HG02798 (cell line): ENCODE results near the gene NEURL2.
"Not testable (repeated sequence)": the region's sequence is repeated elsewhere in the genome, so short reads cannot be mapped to it uniquely, and the experiment has no call there.

ENCODE experiments used
- ATAC-seq: cut with Tn5 transposase; IDR thresholded peaks from one replicate; pipeline ENCODE4 v1.9.1; 2021; ENCODE audit warnings: mild to moderate bottlenecking; ENCODE audit not compliant: unreplicated experiment, poor library complexity

Gene NEURL2

DNA sequence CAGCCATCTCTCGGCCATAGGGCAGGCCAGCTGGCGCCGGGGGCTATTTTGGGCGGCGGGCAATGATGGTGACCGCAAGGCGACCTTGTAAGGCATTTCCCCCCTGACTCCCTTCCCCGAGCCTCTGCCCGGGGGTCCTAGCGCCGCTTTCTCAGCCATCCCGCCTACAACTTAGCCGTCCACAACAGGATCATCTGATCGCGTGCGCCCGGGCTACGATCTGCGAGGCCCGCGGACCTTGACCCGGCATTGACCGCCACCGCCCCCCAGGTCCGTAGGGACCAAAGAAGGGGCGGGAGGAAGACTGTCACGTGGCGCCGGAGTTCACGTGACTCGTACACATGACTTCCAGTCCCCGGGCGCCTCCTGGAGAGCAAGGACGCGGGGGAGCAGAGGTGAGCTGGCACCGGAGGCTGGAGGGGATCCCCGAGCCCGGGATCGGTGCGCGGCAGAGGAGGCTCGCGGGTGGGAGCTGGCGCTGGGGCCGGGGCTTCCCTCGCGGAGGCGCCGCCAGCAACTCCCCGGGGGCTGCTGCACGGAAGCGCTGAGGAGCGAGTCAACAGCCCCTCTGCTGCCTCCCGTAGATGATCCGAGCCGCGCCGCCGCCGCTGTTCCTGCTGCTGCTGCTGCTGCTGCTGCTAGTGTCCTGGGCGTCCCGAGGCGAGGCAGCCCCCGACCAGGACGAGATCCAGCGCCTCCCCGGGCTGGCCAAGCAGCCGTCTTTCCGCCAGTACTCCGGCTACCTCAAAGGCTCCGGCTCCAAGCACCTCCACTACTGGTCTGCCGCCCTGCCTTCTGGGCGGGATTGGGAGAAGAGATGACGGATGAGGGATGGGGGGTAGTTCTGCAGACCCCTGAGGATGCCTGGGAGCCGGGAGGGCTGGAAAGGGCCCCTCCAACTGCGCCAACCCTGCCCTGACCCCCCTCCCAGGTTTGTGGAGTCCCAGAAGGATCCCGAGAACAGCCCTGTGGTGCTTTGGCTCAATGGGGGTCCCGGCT, at the start of gene NEURL2, which contains the start of gene CTSA:
Gene NEURL2 (minus strand): TSS at position 224 of the 999 bp plus-strand sequence. CDS start 217 bp downstream, at position 7.
Gene CTSA (plus strand): TSS at position 351 of the 999 bp plus-strand sequence. CDS start 234 bp downstream, at position 585.
- ATAC-seq = peak; percentile 89

DNA sequence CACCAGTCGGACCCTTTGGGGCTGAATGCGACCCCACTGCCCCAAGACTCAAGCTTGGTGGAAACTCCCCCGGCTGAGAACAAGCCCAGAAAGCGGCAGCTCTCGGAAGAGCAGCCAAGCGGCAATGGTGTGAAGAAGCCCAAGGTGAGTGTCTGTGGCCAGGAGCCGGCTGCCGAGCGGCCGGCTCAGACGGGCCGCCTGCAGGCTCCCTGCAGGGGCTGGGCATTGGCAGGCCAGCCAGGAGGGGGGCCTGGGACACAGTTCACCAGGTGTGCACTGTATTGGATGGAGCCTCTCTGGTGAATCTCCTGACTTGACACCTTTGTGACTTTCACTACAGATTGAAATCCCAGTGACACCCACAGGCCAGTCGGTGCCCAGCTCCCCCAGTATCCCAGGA, 49.5 kb upstream of the NEURL2 start:
- no peak for ATAC-seq

GRCh38 chr20:45940053-45940452, 49.0 kb upstream of the NEURL2 start:
- no peak for ATAC-seq

DNA sequence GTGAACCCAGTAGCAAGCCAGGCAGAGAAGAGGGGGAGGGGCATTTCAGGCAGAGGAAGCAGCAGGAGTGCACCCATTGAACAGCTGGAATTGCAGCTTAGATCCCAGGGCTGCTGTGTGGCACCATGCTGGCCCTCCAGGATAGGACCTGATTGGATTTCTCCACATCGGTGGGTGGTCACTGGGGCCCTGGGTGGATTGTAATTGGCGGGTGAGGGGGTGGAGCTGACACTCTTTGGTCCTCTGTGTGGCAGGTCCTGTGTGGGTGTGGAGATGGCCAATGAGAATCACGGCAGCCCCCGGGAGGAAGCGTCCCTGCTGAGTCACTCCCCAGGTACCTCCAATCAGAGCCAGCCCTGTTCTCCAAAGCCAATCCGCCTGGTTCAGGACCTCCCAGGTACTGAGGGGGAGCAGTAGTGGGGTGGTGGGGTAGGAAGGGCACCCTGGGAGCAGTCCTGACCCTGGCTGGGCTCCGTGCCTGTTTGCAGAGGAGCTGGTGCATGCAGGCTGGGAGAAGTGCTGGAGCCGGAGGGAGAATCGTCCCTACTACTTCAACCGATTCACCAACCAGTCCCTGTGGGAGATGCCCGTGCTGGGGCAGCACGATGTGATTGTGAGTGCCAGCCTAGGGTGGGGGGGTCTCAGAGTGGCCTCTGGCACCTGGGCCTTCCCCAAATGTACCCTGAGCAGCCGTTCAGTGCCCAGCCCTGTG, 47.9 kb upstream of the NEURL2 start:
- ATAC-seq = no peak

DNA sequence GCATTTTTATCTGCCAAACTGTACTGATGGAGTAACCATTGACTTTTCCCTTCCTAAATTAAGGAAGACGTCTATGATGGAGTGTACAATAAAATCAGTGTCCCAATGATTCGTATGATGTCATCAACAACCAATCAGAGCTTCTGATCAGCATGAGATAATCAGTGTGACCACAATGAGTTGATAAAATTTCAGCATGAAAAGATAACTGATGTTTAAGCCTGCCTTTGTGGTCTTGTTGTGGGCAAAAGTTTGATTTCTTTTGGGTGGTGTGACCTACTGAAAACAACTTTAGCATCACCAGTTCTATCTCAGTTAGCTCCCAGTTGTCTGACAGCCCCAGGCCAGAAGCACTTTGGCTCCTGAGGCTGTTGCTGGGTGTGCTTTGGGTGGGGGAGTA, 46.8 kb upstream of the NEURL2 start:
- no peak for ATAC-seq

DNA sequence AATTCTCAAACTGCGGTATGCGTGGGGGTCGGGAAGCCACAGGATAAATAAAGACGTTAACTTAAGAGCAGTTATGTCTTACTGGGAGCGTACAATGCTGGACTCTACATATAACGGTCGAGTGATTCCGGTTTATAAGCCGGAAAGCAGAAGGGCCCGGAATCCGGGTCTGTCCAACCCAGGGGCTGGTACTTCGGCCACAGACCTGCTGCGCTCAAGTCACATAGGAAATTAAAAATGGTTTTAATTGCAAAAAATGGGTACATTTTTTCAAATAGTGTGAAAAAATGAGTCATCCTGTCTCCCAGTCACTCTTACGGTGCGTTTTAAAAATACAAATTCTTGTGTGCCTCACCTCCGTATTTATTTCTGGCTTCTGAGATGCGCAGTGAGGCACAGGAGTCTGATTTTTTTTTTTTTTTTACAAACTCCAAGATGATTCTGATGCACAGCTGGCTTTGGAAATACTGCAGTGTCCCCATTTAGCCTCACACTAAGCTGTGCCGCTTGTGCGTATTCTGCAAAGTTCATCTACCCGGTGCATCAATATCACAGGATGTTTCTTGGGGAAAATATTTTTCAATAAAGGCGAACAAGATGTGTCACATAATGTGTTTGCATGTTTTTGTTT, 44.5 kb upstream of the NEURL2 start:
- ATAC-seq = peak; percentile 11

DNA sequence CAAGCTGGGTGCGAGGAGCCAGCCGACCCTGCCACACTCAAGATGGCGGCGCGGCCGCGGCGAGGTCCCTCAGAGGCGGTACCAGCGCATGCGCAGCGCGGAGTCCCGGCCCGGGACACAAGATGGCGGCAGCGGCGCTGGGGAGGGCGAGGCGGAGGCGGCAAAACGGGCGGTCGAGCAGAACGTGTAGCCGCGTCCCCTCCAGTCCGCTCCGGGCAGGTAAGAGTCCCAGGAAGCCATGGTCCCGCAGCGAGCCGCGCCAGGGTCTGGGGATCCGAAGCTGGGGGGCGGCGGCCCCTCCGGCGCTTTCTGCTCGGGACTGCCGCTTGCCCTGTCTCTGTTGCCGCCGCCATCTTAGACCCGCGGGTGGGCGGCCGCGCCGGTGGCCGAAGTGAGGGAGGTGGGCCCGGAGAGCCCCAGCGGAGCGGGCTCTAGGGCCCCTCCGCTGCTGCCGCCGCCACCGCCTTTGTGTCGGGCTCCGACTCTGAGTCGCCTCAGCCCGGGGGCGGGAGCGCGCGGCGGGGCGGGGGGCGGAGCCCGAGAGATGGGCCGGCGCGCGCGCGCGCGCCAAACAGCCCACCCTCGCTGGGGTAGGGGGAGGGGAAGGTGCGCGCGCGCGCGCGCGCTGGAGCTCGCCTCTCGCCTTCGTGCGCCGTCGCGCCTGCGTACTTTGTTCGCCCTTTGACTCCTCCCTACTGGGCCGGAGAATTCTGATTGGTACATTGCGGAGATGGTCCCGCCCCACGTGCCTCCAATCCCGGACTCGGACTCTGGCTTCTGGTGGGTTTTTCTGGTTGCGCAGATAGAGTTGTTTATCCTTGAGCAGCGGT, 43.8 kb upstream of the NEURL2 start, which contains the start of gene PCIF1:
Gene PCIF1 (plus strand): TSS at position 98 of the 830 bp plus-strand sequence. CDS start 4,317 bp downstream, outside the sequence.
- peak; percentile 85 for ATAC-seq

DNA sequence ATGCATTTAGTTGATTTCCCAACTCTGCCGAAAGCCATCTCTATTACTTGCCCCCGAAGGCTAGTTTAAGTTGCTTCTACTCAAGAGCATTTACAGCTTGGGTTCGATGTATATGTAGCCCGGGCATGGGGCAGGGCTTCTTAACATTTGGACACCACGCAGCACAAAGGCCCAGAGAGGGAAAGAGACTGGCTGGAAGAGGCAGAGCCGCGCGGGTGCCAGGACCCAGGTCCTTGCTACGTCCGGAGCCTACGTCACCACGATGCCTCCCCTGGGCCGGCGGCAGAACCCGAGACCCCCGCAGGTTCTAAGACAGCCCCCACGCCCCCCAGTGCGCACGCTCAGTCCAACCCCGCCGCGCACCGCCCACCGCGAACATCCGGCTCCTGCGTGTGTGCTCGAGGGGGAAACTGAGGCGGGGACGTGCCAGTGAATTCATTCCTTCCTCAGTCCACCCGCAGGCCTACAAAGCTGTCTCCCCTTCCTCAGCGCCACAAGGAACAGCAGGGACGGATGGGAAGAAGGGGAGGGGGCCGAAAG, 43.1 kb upstream of the NEURL2 start:
- ATAC-seq = peak; percentile 13

GRCh38 chr20:45933266-45934045, 42.4 kb upstream of the NEURL2 start:
- no peak for ATAC-seq

- not testable (repeated sequence) for ATAC-seq
Measured at GRCh38 chr20:45931680-45932079, 40.7 kb upstream of the NEURL2 start.

GRCh38 chr20:45927071-45927878, 36.3 kb upstream of the NEURL2 start:
- no peak for ATAC-seq

GRCh38 chr20:45926731-45927070, 35.7 kb upstream of the NEURL2 start:
- ATAC-seq = no peak

DNA sequence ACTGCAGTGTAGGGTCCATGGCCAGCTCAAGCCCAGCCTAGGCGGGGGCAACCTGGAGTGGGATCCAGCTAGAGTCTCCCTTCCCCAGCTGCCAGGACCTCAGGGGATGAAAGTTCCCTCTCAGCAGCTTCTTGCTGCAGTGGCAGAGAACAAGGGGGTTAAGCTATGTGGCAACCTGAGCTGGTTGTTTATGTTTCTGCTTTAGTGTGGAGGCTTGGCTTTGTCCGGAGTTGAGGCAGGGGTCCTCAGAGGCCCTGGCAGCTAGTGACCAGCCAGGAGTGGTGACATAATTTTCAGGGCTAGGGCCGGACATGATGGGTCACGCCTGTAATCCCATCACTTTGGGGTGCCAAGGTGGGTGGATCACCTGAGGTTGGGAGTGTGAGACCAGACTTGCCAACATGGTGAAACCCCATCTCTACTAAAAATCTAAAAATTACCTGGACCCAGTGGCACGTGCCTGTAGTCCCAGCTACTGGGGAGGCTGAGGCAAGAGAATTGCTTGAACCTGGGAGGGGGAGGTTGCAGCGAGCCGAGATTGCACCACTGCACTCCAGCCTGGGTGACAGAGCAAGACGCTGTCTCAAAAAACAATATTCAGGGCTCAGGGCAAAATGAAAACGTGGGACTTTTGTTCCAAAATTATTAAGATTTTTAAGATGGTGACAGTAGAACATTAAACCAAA, 35.0 kb upstream of the NEURL2 start:
- no peak for ATAC-seq

DNA sequence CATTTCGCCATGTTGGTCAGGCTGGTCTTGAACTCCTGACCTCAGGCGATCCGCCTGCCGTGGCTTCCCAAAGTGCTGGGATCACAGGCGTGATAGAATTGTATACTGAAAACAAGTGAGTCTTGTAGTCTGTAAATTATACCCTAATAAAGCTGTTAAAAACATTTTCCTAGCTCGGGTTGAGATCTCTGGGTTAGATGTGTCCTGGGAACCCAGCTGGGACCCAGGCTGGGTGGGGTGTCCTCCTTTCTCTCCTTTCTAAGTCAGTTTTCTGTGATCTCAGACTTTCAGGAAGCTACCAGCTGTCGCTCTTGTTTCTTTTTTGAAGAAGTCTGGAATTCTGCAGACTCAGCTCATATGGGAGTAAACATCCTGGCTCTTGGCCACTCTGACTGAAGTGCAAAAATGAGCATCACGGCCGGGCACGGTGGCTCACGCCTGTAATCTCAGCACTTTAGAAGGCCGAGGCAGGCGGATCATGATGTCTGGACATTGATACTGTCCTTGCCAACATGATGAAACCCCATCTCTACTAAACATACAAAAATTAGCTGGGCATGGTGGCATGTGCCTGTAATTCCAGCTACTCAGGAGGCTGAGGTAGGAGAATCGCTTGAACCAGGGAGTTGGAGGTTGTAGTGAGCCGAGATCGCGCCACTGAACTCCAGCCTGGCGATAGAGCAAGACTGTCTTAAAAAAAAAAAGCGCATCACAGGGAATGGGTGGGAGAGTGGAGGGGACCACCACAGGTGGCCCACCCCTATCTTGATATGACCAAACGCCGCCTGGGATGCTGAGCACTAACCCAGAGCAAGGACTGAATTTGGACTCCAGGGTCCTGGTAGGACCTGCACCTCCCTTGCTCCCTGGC, 33.6 kb upstream of the NEURL2 start:
- ATAC-seq = no peak

DNA sequence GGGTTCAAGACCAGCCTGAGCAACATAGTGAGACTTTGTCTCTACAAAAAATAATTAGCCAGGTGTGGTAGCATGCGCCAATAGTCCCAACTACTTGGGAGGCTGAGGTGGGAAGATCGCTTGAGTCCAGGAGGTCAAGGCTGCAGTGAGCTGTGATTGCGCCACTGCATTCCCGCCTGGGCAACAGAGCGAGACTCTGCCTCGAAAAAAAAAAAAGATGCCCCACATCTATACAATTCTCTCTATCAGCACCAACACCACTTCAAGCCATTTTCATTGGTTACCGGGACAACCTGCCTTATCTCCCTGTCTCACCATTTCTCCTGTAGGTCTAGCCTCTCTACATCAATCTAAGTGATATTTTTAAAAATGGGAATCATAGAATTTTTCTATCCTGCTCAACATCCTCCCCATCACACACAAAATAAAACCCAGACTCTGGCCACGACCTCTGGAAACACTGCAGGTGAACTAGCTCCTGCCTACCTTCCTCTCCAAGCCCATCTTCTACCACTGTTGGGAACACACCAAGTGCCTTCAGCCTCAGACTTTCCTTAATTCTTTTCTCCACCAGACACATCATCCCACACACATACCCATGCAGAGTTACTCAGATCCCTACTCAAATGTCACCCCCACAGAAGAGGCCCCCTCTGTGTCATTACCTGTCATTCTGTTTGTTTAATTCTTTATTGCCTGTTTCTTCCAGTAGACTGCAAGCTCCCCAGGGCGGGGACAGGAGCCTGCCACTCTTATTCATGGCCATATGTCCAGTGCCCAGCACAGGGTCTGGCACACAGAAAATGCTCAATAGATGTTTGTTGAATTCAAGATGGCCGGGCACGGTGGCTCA, 30.6 kb upstream of the NEURL2 start:
- ATAC-seq = no peak
